HG03025 (cell line): Measurements from ENCODE around the gene HOXA3.

Experiments
- ATAC-seq: cut with Tn5 transposase; IDR thresholded peaks from one replicate; pipeline ENCODE4 v1.9.1; 2021; ENCODE audit warnings: mild to moderate bottlenecking, moderate library complexity; ENCODE audit not compliant: unreplicated experiment, low FRiP score

Gene HOXA3

GRCh38 chr7:27095050-27095896 is 57.1 kb downstream of the HOXA3 start:
- ATAC-seq, result peak; percentile 4

- ATAC-seq, result no peak
Measured at GRCh38 chr7:27094304-27095049, 57.9 kb downstream of the HOXA3 start.

GRCh38 chr7:27093184-27093895 is 59.0 kb downstream of the HOXA3 start:
- no peak for ATAC-seq

- no peak for ATAC-seq
Measured at GRCh38 chr7:27092819-27093110, 59.6 kb downstream of the HOXA3 start.

- no peak for ATAC-seq
Measured at GRCh38 chr7:27091941-27092818, 60.2 kb downstream of the HOXA3 start.

DNA sequence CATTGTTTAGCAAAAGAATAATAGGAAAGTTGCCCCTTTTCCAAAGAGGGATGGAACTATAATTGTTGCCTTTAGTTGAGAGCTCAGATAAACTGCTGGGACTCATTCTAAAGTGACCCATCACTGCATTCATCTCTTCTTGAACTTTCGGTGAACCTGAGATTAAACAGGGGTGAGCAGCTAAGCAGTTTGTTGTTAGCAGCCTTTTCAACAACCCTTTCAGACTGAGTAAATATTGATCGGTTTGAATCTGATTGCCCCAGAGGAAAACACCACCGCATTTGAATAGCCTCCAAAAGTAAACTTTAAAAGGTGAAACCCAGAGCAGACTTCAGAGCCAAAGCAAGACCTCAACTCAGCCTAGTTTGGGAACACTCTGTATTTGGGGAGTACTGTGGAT is 61.3 kb downstream of the HOXA3 start:
- ATAC-seq, result no peak

- ATAC-seq, result no peak
Measured at GRCh38 chr7:27088002-27088922, 64.1 kb downstream of the HOXA3 start.

GRCh38 chr7:27083646-27084045 is 68.7 kb downstream of the HOXA3 start:
- ATAC-seq, result no peak

GRCh38 chr7:27082171-27082570 is 70.2 kb downstream of the HOXA3 start:
- ATAC-seq, result no peak

GRCh38 chr7:27080844-27081436 is 71.4 kb downstream of the HOXA3 start:
- ATAC-seq, result no peak

DNA sequence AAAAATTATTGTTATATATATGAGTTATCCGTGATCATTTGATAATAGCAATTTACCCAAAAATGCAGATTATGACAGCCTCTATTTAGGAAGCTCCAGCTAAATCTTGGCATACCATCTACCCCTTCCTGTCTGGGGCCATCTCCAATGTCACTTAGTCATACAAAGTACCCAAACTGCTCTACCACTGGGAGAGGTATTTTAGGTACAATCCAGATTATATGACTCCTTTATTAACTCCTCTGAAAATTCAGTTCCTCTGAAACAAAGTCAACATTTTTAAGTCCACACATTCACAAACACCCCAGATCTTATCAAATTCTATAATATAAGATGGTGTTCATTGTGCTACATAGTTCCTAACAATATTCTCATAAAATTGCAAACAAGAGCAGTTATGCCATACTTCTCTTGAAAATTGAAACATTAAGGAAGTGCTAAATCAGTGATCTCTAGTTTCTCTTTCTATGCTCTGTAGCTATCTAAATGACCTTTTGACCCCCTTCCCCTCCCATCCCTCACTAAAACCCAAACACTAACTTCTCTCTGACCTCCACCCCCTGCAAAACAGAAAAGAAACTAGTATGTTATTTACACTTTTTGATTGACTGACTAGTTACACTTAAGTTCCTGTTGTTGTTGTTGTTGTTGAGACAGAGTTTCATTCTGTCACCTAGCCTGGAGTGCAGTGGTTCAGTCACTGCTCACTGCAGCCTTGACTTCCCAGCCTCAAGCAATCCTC is 73.0 kb downstream of the HOXA3 start:
- ATAC-seq, result no peak

DNA sequence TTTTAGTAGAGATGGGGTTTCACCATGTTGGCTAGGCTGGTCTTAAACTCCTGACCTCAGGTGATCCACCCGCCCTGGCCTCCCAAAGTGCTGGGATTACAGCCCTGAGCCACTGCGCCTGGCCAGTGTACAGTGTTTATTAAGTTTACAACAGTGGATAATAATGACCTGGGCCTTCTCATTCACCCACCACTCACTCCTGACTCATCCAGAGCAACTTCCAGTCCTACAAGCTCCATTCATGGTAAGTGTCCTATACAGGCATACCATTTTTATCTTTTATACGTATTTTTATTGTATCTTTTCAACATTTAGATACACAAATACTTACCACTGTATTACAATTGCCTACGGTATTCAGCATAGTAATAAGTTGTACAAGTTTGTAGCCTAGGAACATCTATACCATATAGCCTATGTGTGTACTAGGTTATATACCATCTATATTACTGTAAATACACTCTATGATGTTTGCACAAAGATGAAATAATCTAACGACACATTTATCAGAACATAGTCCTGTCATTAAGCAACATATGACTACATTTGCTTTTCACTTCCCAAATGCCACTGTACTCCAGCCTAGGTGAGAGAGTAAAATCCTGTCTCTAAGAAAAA is 73.7 kb downstream of the HOXA3 start:
- ATAC-seq, result no peak

DNA sequence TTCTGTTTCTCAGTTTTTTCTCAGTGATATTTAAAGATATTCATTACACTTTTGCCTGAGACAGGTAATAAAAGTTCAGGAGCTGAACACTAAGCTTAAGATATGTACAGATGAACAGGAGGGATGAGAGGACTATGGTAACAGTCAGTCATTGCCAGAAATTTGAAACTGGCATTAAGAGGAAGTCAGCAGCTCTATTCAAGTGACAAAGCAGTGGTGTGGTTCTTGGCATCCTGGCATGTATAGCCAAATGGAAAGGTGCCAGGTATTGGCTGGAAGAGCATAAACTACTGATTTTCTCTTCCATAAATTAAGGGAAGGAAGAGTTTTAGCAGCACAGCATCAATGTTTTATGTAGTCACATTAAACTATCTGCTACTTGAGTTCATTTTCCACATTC is 79.3 kb downstream of the HOXA3 start:
- ATAC-seq, result no peak

GRCh38 chr7:27071622-27072390 is 80.6 kb downstream of the HOXA3 start:
- no peak for ATAC-seq

- no peak for ATAC-seq
Measured at GRCh38 chr7:27068259-27068658, 84.1 kb downstream of the HOXA3 start.

DNA sequence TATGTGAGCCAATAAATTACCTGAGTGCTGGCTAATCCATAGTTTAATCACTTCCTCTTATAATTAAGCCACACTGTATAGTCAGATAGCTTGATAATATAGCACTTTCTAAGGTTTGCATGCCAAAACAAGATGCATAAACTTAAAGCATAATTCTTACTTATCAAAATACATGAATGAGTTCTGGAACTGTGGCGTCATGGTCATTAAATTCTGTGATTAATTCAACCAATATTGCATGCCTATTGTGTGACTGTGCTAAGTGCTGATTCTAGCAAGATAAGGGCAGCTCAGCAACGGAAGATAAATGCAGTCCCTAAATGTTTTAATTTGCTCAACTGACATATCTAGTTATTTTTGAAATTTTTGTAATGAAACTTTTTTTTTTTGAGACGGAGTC is 86.2 kb downstream of the HOXA3 start:
- ATAC-seq, result no peak

DNA sequence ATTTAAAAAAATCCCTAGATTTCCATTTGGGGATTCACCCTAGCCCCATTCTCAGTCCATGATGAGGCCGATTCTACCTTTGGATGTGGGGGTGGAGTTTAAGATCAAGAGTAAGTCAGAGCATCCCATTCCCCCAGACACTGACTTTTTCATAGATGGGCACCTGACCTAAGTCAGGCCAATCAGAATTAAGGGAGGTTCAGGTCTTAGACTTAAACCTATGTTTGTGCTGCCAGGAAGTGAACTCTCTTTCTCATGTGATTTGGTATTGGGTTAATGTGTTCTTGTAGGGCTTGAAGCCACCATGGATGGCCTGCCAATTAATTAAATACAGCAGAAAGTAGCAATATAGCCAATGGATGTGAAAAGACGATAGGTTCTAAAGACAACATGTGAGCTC is 86.7 kb downstream of the HOXA3 start:
- ATAC-seq, result no peak
